ENCODE measurements around the gene IQCH.

GRCh38 chr15:67228286-67228685 is 26.3 kb upstream of the IQCH start:
- no peak for TF ChIP-seq CTCF (IDR thresholded peaks at IDR 0.05)
- TF ChIP-seq POLR2A (IDR thresholded peaks at IDR 0.05) = no peak
- TF ChIP-seq POLR2AphosphoS5 (IDR thresholded peaks at IDR 0.05) = no peak
